ENCODE data around the gene GNB3. TPM values are rescaled to one million over a fixed set of nuclear protein-coding genes. Genes with fewer than 3 reads are reported as not detected.
A peak's percentile ranks its signal among the peaks of the same experiment; 100 is the strongest.
"Not testable (repeated sequence)": the region's sequence is repeated elsewhere in the genome, so short reads cannot be mapped to it uniquely, and the experiment has no call there.

Gene GNB3
- total RNA-seq, 1 experiment from 2014 or later: 14.0 TPM

DNA sequence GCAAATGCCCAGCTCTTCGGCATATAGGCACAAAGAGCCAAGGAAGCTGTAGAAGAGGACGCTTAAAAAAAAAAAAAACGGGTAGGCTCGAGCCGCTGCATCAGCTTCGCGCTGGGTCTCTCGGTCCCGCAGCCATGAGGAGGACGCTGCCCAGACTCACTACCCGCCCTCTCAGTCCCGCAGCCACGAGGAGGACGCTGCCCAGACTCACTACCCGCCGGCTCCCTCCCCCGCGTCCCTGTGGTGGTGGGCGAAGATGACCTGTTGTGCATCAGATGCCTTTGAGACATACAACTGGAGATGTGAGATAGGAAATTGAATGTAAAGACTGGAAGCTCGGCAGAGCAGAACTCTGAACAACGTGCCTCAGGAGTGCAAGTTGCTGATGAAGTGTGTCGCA, 43.8 kb downstream of the GNB3 start (continued):
- TF ChIP-seq HMGXB4 (CRISPR knock-in tag; IDR thresholded peaks at IDR 0.05) (no peak), NFE2L1 (CRISPR knock-in tag; IDR thresholded peaks at IDR 0.05) (no peak), USF1 (CRISPR knock-in tag; IDR thresholded peaks at IDR 0.05) (no peak), SOX15 (CRISPR knock-in tag; IDR thresholded peaks at IDR 0.05) (no peak), PREB (CRISPR knock-in tag; IDR thresholded peaks at IDR 0.05; ENCODE audit: borderline replicate concordance) (no peak), FOXP1 (CRISPR knock-in tag; IDR thresholded peaks at IDR 0.05; ENCODE audit: borderline replicate concordance) (no peak), ZNF317 (CRISPR knock-in tag; IDR thresholded peaks at IDR 0.05; ENCODE audit: borderline replicate concordance, low read depth) (no peak), NFATC4 (CRISPR knock-in tag; IDR thresholded peaks at IDR 0.05) (no peak)
- TF ChIP-seq, protein P1, sequence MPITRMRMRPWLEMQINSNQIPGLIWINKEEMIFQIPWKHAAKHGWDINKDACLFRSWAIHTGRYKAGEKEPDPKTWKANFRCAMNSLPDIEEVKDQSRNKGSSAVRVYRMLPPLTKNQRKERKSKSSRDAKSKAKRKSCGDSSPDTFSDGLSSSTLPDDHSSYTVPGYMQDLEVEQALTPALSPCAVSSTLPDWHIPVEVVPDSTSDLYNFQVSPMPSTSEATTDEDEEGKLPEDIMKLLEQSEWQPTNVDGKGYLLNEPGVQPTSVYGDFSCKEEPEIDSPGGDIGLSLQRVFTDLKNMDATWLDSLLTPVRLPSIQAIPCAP (CRISPR knock-in tag; IDR thresholded peaks at IDR 0.05): no peak

DNA sequence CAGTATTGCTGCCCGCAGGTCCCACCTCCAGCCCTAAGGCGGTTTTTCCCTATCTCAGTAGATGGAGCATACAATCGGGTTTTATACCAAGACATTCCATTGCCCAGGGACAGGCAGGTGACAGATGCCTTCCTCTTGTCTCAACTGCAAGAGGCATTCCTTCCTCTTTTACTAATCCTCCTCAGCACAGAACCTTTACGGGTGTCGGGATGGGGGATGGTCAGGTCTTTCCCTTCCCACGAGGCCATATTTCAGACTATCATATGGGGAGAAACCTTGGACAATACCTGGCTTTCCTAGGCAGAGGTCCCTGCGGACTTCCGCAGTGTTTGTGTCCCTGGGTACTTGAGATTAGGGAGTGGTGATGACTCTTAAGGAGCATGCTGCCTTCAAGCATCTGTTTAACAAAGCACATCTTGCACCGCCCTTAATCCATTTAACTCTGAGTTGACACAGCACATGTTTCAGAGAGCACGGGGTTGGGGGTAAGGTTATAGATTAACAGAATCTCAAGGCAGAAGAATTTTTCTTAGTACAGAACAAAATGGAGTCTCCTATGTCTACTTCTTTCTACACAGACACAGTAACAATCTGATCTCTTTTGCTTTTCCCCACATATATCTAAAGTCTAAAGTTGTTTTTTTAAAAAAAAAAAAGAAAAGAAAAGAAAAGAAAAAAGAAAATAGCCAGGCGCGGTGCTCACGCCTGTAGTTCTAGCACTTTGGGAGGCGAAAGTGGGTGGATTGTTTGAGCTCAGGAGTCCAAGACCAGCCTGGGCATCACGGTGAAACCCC, 45.7 kb downstream of the GNB3 start:
- Mint-ChIP-seq H3K4me1 (peaks cover 46% of the 10 kb centered on the region), H3K27ac (peak overlapping the region; percentile 98), H3K4me3 (peak overlapping the region; percentile 48; the same call in 1 of the 2 replicates)
- H3K27me3 Mint-ChIP-seq (ENCODE audit: low read depth); DNase-seq (ENCODE audit: low spot score); POLR2A ChIA-PET; H3K36me3 Mint-ChIP-seq; ATAC-seq; H3K9me3 Mint-ChIP-seq: not testable (repeated sequence)
- CTCF ChIA-PET: interaction anchor here (1.1 to 2.2 kb wide), 3 partner anchors 14 to 17 kb away, joined by 3 to 15 read pairs (median 11); partner anchors contain the start of gene SPSB2

- H3K27ac Mint-ChIP-seq: peak overlapping the region; percentile 68; the same call in 1 of the 2 replicates
- peaks cover 48% of the 10 kb centered on the region for H3K4me1 Mint-ChIP-seq
These were observed 46.7 kb downstream of the GNB3 start for GRCh38 chr12:6887460-6887859.

DNA sequence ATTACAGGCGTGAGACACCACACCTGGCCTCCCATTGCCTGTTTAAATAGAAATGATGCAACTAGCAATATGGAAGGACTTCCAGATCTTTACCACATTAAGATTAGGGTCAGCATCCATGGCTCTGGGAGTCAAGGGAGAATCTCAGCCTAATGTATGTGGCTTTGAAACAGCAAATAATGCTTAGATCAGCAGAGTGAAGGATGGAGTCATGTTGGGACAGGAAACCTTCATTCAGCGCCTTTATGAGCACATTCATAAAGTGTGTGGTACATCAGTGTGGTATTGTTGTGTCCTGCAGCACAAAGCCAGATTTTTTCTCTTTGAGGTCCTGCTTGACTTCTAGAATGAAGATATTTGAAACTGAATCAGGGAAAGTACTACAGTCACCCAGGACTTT, 47.6 kb downstream of the GNB3 start:
- Mint-ChIP-seq H3K27ac (peak overlapping the region; percentile 61), H3K4me1 (peaks cover 48% of the 10 kb centered on the region), H3K4me3 (no peak overlapping the region), H3K36me3 (peaks cover 7% of the 10 kb centered on the region; the same call in 1 of the 2 replicates), H3K9me3 (no peaks in the 10 kb centered on the region), H3K27me3 (ENCODE audit: low read depth) (no peaks in the 10 kb centered on the region)
- no peak for ATAC-seq
- no peak for DNase-seq (ENCODE audit: low spot score)
- ChIA-PET CTCF (interaction anchor here (2.2 kb wide), 1 partner anchor 16 kb away, joined by 15 read pairs; the partner anchor contains the start of gene SPSB2), POLR2A (no interaction called here)
- TF ChIP-seq GTF2I (CRISPR knock-in tag; conservative IDR thresholded peaks at IDR 0.05) (no peak), SOX15 (CRISPR knock-in tag; IDR thresholded peaks at IDR 0.05) (no peak), PRRX2 (CRISPR knock-in tag; IDR thresholded peaks at IDR 0.05) (no peak), E2F1 (CRISPR knock-in tag; IDR thresholded peaks at IDR 0.05) (no peak), SMAD3 (CRISPR knock-in tag; IDR thresholded peaks at IDR 0.05; ENCODE audit: borderline replicate concordance) (no peak), SMAD4 (CRISPR knock-in tag; IDR thresholded peaks at IDR 0.05) (no peak)
- TF ChIP-seq, protein P2, sequence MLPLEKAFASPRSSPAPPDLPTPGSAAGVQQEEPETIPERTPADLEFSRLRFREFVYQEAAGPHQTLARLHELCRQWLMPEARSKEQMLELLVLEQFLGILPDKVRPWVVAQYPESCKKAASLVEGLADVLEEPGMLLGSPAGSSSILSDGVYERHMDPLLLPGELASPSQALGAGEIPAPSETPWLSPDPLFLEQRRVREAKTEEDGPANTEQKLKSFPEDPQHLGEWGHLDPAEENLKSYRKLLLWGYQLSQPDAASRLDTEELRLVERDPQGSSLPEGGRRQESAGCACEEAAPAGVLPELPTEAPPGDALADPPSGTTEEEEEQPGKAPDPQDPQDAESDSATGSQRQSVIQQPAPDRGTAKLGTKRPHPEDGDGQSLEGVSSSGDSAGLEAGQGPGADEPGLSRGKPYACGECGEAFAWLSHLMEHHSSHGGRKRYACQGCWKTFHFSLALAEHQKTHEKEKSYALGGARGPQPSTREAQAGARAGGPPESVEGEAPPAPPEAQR (CRISPR knock-in tag; IDR thresholded peaks at IDR 0.05): no peak
- TF ChIP-seq, protein P3, sequence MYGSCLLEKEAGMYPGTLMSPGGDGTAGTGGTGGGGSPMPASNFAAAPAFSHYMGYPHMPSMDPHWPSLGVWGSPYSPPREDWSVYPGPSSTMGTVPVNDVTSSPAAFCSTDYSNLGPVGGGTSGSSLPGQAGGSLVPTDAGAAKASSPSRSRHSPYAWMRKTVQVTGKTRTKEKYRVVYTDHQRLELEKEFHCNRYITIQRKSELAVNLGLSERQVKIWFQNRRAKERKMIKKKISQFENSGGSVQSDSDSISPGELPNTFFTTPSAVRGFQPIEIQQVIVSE (CRISPR knock-in tag; IDR thresholded peaks at IDR 0.05; ENCODE audit: borderline replicate concordance): no peak

More at GRCh38 chr12:6887460-6887859, 46.7 kb downstream of the GNB3 start:
- TF ChIP-seq HMGA2 (CRISPR knock-in tag; IDR thresholded peaks at IDR 0.05) (no peak), ESRRA (CRISPR knock-in tag; IDR thresholded peaks at IDR 0.05; ENCODE audit: borderline replicate concordance) (no peak), CBFB (CRISPR knock-in tag; IDR thresholded peaks at IDR 0.05; ENCODE audit: low read depth) (no peak), E2F5 (CRISPR knock-in tag; IDR thresholded peaks at IDR 0.05) (no peak), SP1 (CRISPR knock-in tag; conservative IDR thresholded peaks at IDR 0.05) (no peak), CREM (CRISPR knock-in tag; IDR thresholded peaks at IDR 0.05) (no peak)
- ATAC-seq (no peak), DNase-seq (ENCODE audit: low spot score) (no peak)
- Mint-ChIP-seq H3K4me3 (no peak overlapping the region), H3K27me3 (ENCODE audit: low read depth) (no peaks in the 10 kb centered on the region), H3K9me3 (no peaks in the 10 kb centered on the region), H3K36me3 (peaks cover 7% of the 10 kb centered on the region; the same call in 1 of the 2 replicates)
- POLR2A ChIA-PET: interaction anchor here (0.8 kb wide), 1 partner anchor 14 kb away, joined by 3 read pairs; the partner anchor contains the start of gene SPSB2
- CTCF ChIA-PET: interaction anchor here (1.1 to 2.2 kb wide), 2 partner anchors 15 to 18 kb away, joined by 3 to 15 read pairs; partner anchors contain the start of gene SPSB2

Measured in WTC11 (cell line).